Stimulated activated CD4-positive, alpha-beta T cell treated with anti-CD3 and anti-CD28 coated beads, Interleukin-4, amount 100 ng/mL, for 48 hours (primary cell): Measurements from ENCODE around the gene CAD.

Experiments
- DNase-seq, 2 donors: peaks; one replicate each; pipeline ENCODE4 v3.0.0-alpha.2; 2020; ENCODE audit warnings: low read depth in 2 of 2

Gene CAD

GRCh38 chr2:27281442-27281841, 64.3 kb downstream of the CAD start:
- DNase-seq = no peak

GRCh38 chr2:27281855-27282559, 64.8 kb downstream of the CAD start, which contains the start of gene TRIM54:
Gene TRIM54, plus strand, starts transcription at chr2:27282429. Its CDS starts 303 bp downstream, at chr2:27282732.
- no peak for DNase-seq

GRCh38 chr2:27282892-27283291, 65.7 kb downstream of the CAD start:
- DNase-seq = no peak

GRCh38 chr2:27284996-27285395, 67.8 kb downstream of the CAD start:
- DNase-seq = no peak

- no peak for DNase-seq
Observed at GRCh38 chr2:27285481-27285880, 68.3 kb downstream of the CAD start.

- no peak for DNase-seq
Observed at GRCh38 chr2:27288610-27289009, 71.4 kb downstream of the CAD start.

- DNase-seq = no peak
Observed at GRCh38 chr2:27290549-27290948, 73.4 kb downstream of the CAD start.

- no peak for DNase-seq
Observed at GRCh38 chr2:27291865-27292264, 74.7 kb downstream of the CAD start.
